ENCODE data around the gene SHISAL1.

The SHISAL1 gene

GRCh38 chr22:44259366-44260215 lies 53.2 kb downstream of the SHISAL1 start:
- Histone ChIP-seq H3K9ac (ENCODE audit: low read depth, low read length) (no peak overlapping the region), H3K36me3 (ENCODE audit: control insufficient read depth, insufficient read depth, low read length) (no peaks in the 10 kb centered on the region), H3K27me3 (ENCODE audit: control insufficient read depth, insufficient read depth, low read length) (no peaks in the 10 kb centered on the region), H3K4me1 (ENCODE audit: control insufficient read depth, insufficient read depth, low read length) (no peaks in the 10 kb centered on the region), H3K4me3 (ENCODE audit: low read depth, low read length) (no peak overlapping the region), H3K9me3 (ENCODE audit: control insufficient read depth, insufficient read depth, low read length) (no peaks in the 10 kb centered on the region)

GRCh38 chr22:44256556-44257485 lies 55.9 kb downstream of the SHISAL1 start:
- Histone ChIP-seq H3K9me3 (ENCODE audit: control insufficient read depth, insufficient read depth, low read length) (no peaks in the 10 kb centered on the region), H3K4me1 (ENCODE audit: control insufficient read depth, insufficient read depth, low read length) (no peaks in the 10 kb centered on the region), H3K27me3 (ENCODE audit: control insufficient read depth, insufficient read depth, low read length) (no peaks in the 10 kb centered on the region), H3K9ac (ENCODE audit: low read depth, low read length) (no peak overlapping the region), H3K4me3 (ENCODE audit: low read depth, low read length) (no peak overlapping the region), H3K36me3 (ENCODE audit: control insufficient read depth, insufficient read depth, low read length) (no peaks in the 10 kb centered on the region)

- Histone ChIP-seq H3K4me3 (ENCODE audit: low read depth, low read length) (no peak overlapping the region), H3K36me3 (ENCODE audit: control insufficient read depth, insufficient read depth, low read length) (no peaks in the 10 kb centered on the region), H3K9me3 (ENCODE audit: control insufficient read depth, insufficient read depth, low read length) (no peaks in the 10 kb centered on the region), H3K9ac (ENCODE audit: low read depth, low read length) (no peak overlapping the region), H3K27me3 (ENCODE audit: control insufficient read depth, insufficient read depth, low read length) (no peaks in the 10 kb centered on the region), H3K4me1 (ENCODE audit: control insufficient read depth, insufficient read depth, low read length) (no peaks in the 10 kb centered on the region)
Observed at GRCh38 chr22:44256085-44256484, 56.7 kb downstream of the SHISAL1 start.

GRCh38 chr22:44254811-44255210 lies 57.9 kb downstream of the SHISAL1 start:
- Histone ChIP-seq H3K9ac (ENCODE audit: low read depth, low read length) (no peak overlapping the region), H3K36me3 (ENCODE audit: control insufficient read depth, insufficient read depth, low read length) (no peaks in the 10 kb centered on the region), H3K4me1 (ENCODE audit: control insufficient read depth, insufficient read depth, low read length) (no peaks in the 10 kb centered on the region), H3K9me3 (ENCODE audit: control insufficient read depth, insufficient read depth, low read length) (no peaks in the 10 kb centered on the region), H3K4me3 (ENCODE audit: low read depth, low read length) (no peak overlapping the region), H3K27me3 (ENCODE audit: control insufficient read depth, insufficient read depth, low read length) (no peaks in the 10 kb centered on the region)

GRCh38 chr22:44249376-44250147 lies 63.2 kb downstream of the SHISAL1 start:
- Histone ChIP-seq H3K9me3 (ENCODE audit: control insufficient read depth, insufficient read depth, low read length) (no peaks in the 10 kb centered on the region), H3K9ac (ENCODE audit: low read depth, low read length) (no peak overlapping the region), H3K4me3 (ENCODE audit: low read depth, low read length) (no peak overlapping the region), H3K4me1 (ENCODE audit: control insufficient read depth, insufficient read depth, low read length) (no peaks in the 10 kb centered on the region), H3K36me3 (ENCODE audit: control insufficient read depth, insufficient read depth, low read length) (no peaks in the 10 kb centered on the region), H3K27me3 (ENCODE audit: control insufficient read depth, insufficient read depth, low read length) (no peaks in the 10 kb centered on the region)

- no peaks in the 10 kb centered on the region for H3K27me3 ChIP-seq (ENCODE audit: control insufficient read depth, insufficient read depth, low read length)
- no peak overlapping the region for H3K9ac ChIP-seq (ENCODE audit: low read depth, low read length)
- H3K4me3 ChIP-seq (ENCODE audit: low read depth, low read length), result no peak overlapping the region
- H3K4me1 ChIP-seq (ENCODE audit: control insufficient read depth, insufficient read depth, low read length), result no peaks in the 10 kb centered on the region
- H3K36me3 ChIP-seq (ENCODE audit: control insufficient read depth, insufficient read depth, low read length), result no peaks in the 10 kb centered on the region
- H3K9me3 ChIP-seq (ENCODE audit: control insufficient read depth, insufficient read depth, low read length), result no peaks in the 10 kb centered on the region
Observed at GRCh38 chr22:44248926-44249325, 63.8 kb downstream of the SHISAL1 start.

- H3K9ac ChIP-seq (ENCODE audit: low read depth, low read length), result no peak overlapping the region
- no peaks in the 10 kb centered on the region for H3K27me3 ChIP-seq (ENCODE audit: control insufficient read depth, insufficient read depth, low read length)
- no peaks in the 10 kb centered on the region for H3K4me1 ChIP-seq (ENCODE audit: control insufficient read depth, insufficient read depth, low read length)
- no peaks in the 10 kb centered on the region for H3K36me3 ChIP-seq (ENCODE audit: control insufficient read depth, insufficient read depth, low read length)
- H3K4me3 ChIP-seq (ENCODE audit: low read depth, low read length), result no peak overlapping the region
- no peaks in the 10 kb centered on the region for H3K9me3 ChIP-seq (ENCODE audit: control insufficient read depth, insufficient read depth, low read length)
Observed at GRCh38 chr22:44247923-44248892, 64.5 kb downstream of the SHISAL1 start.

GRCh38 chr22:44247346-44247745 lies 65.4 kb downstream of the SHISAL1 start:
- no peaks in the 10 kb centered on the region for H3K36me3 ChIP-seq (ENCODE audit: control insufficient read depth, insufficient read depth, low read length)
- no peaks in the 10 kb centered on the region for H3K27me3 ChIP-seq (ENCODE audit: control insufficient read depth, insufficient read depth, low read length)
- H3K4me1 ChIP-seq (ENCODE audit: control insufficient read depth, insufficient read depth, low read length), result no peaks in the 10 kb centered on the region
- H3K9ac ChIP-seq (ENCODE audit: low read depth, low read length), result no peak overlapping the region
- no peaks in the 10 kb centered on the region for H3K9me3 ChIP-seq (ENCODE audit: control insufficient read depth, insufficient read depth, low read length)
- no peak overlapping the region for H3K4me3 ChIP-seq (ENCODE audit: low read depth, low read length)

GRCh38 chr22:44246615-44247326 lies 66.0 kb downstream of the SHISAL1 start:
- H3K36me3 ChIP-seq (ENCODE audit: control insufficient read depth, insufficient read depth, low read length), result no peaks in the 10 kb centered on the region

GRCh38 chr22:44245867-44246266 lies 66.9 kb downstream of the SHISAL1 start:
- Histone ChIP-seq H3K36me3 (ENCODE audit: control insufficient read depth, insufficient read depth, low read length) (no peaks in the 10 kb centered on the region), H3K27me3 (ENCODE audit: control insufficient read depth, insufficient read depth, low read length) (no peaks in the 10 kb centered on the region), H3K4me1 (ENCODE audit: control insufficient read depth, insufficient read depth, low read length) (no peaks in the 10 kb centered on the region), H3K9ac (ENCODE audit: low read depth, low read length) (no peak overlapping the region), H3K9me3 (ENCODE audit: control insufficient read depth, insufficient read depth, low read length) (no peaks in the 10 kb centered on the region), H3K4me3 (ENCODE audit: low read depth, low read length) (no peak overlapping the region)

More at GRCh38 chr22:44246615-44247326, 66.0 kb downstream of the SHISAL1 start:
- H3K4me3 ChIP-seq (ENCODE audit: low read depth, low read length), result no peak overlapping the region
- no peaks in the 10 kb centered on the region for H3K4me1 ChIP-seq (ENCODE audit: control insufficient read depth, insufficient read depth, low read length)
- no peaks in the 10 kb centered on the region for H3K9me3 ChIP-seq (ENCODE audit: control insufficient read depth, insufficient read depth, low read length)
- no peak overlapping the region for H3K9ac ChIP-seq (ENCODE audit: low read depth, low read length)
- no peaks in the 10 kb centered on the region for H3K27me3 ChIP-seq (ENCODE audit: control insufficient read depth, insufficient read depth, low read length)
